Erythroblast (primary cell): ENCODE results near the gene ASIP.

Source experiments
- GATA1 ChIP-seq: IDR thresholded peaks from 2 replicates; pipeline ENCODE4 v1.6.1; 2011; ENCODE audit warnings: low read depth, mild to moderate bottlenecking, control low read depth, low read length, moderate library complexity
- POLR2A ChIP-seq: IDR thresholded peaks from 2 replicates; pipeline ENCODE4 v1.6.1; 2011; ENCODE audit warnings: mild to moderate bottlenecking, low read length

GRCh38 chr20:34293589-34293988 is 52.4 kb downstream of the ASIP start:
- TF ChIP-seq POLR2A (no peak), GATA1 (no peak)
